HepG2 (cell line): ENCODE data around the gene ATP9B.

Source experiments
- NPAS2 ChIP-seq: sonication (generic); formaldehyde crosslinking; IDR thresholded peaks from 2 replicates; pipeline ENCODE4 v1.8.0; 2022; ENCODE audit warnings: mild to moderate bottlenecking, missing genetic modification reagents, borderline replicate concordance
- SETDB1 ChIP-seq: sonication (generic); formaldehyde crosslinking; IDR thresholded peaks from 2 replicates; pipeline ENCODE4 v1.5.1; 2020; ENCODE audit warnings: missing genetic modification reagents, mild to moderate bottlenecking, borderline replicate concordance
- ZBTB7B ChIP-seq: sonication (generic); formaldehyde crosslinking; IDR thresholded peaks from 2 replicates; pipeline ENCODE4 v1.4.0; 2020; ENCODE audit warnings: missing genetic modification reagents
- ZNF281 ChIP-seq: sonication (generic); formaldehyde crosslinking; IDR thresholded peaks from 2 replicates; pipeline ENCODE4 v1.4.0; 2020; ENCODE audit warnings: missing genetic modification reagents, borderline replicate concordance

- TF ChIP-seq ZNF281 (CRISPR knock-in tag) (no peak), ZBTB7B (CRISPR knock-in tag) (no peak), SETDB1 (no peak), NPAS2 (CRISPR knock-in tag) (no peak)
Measured at GRCh38 chr18:79300413-79300812, 231.2 kb downstream of the ATP9B start.
